HCT116 (cell line): Measurements from ENCODE around the gene CCL24. TPM values are rescaled to one million over a fixed set of nuclear protein-coding genes. Genes with fewer than 3 reads are reported as not detected.
"Not testable (repeated sequence)": the region's sequence is repeated elsewhere in the genome, so short reads cannot be mapped to it uniquely, and the experiment has no call there.

Experiments used
- ATAC-seq: fragments of 200-7000 bp; cut with Tn5 transposase; 2 replicates; pipeline ENCODE4 v1.9.1; 2020; ENCODE audit warnings: mild to moderate bottlenecking, moderate library complexity
- BruUV-seq: library from RNA; stranded (reverse); fragments of 400-500 nt; replicated peaks from 2 replicates; lab custom pipeline; 2021; lab: Mats Ljungman, UMichigan
- CTCF ChIA-PET: fragments of 300-600 bp; sonication (Branson Sonifier 250); formaldehyde crosslinking; loops from one replicate; lab custom pipeline; 2021; ENCODE audit warnings: antibody characterized with exemption; lab: Charles Lee
- POLR2A ChIA-PET: fragments of 300-600, 350-600 bp; sonication (Branson Sonifier 250); formaldehyde crosslinking; loops from one replicate; lab custom pipeline; 2021; ENCODE audit warnings: antibody characterized with exemption; lab: Charles Lee
- RAD21 ChIA-PET, 2 experiments: fragments of 300-600 bp; sonication (Branson Sonifier 250); formaldehyde crosslinking; loops; one replicate each; lab custom pipeline; 2023; ENCODE audit warnings: low total read pairs in 2 of 2; ENCODE audit not compliant: uncharacterized antibody in 2 of 2, unreplicated experiment in 2 of 2, low non-redundant PET in 1 of 2; lab: Charles Lee
- DNase-seq: peaks from one replicate; pipeline ENCODE4 v3.0.0-alpha.2; 2010; ENCODE audit warnings: low read depth, low spot score
- H2AFZ ChIP-seq: fragments of 200-600 bp; shearing (Covaris generic), sonication (generic); 2 replicates; pipeline ENCODE4 v1.6.1; 2017; ENCODE audit warnings: low read depth, mixed run types, mixed read lengths, antibody characterized with exemption, low read length; ENCODE audit not compliant: poor library complexity, severe bottlenecking
- H3K27ac ChIP-seq: 2 replicates; pipeline ENCODE4 v1.5.1; 2012; ENCODE audit warnings: low read depth, low read length
- H3K27me3 ChIP-seq: fragments of 200-600 bp; sonication (generic); 2 replicates; pipeline ENCODE4 v1.6.1; 2016; ENCODE audit warnings: mixed run types, low read length, mixed read lengths; ENCODE audit not compliant: insufficient read depth
- H3K36me3 ChIP-seq, 2 experiments: fragments of 200-500 bp in 1 of 2; fragments of 200-600 bp in 1 of 2; sonication (Bioruptor generic) in 1 of 2; sonication (generic) in 1 of 2; 2 replicates each; pipeline versions ENCODE4 v1.5.1 to v1.6.1; 2014 to 2016; ENCODE audit warnings: low read length in 2 of 2, inconsistent platforms in 1 of 2, mixed read lengths in 1 of 2, mixed run types in 1 of 2; ENCODE audit not compliant: insufficient read depth in 2 of 2, control insufficient read depth in 1 of 2
- H3K4me1 ChIP-seq, 2 experiments: fragments of 200-600 bp in 1 of 2; sonication (generic) in 1 of 2; 2 replicates each; pipeline versions ENCODE4 v1.5.1 to v1.6.1; 2012 to 2017; ENCODE audit warnings: low read length in 2 of 2, inconsistent platforms in 1 of 2, mild to moderate bottlenecking in 1 of 2, mixed read lengths in 1 of 2, mixed run types in 1 of 2, moderate library complexity in 1 of 2; ENCODE audit not compliant: insufficient read depth in 2 of 2, control insufficient read depth in 1 of 2
- H3K4me2 ChIP-seq: fragments of 200-600 bp; sonication (generic); 2 replicates; pipeline ENCODE4 v1.6.1; 2017; ENCODE audit warnings: mixed run types, low read length, mixed read lengths
- H3K4me3 ChIP-seq, 2 experiments: fragments of 200-600 bp in 1 of 2; sonication (generic) in 1 of 2; replicated peaks in 1 of 2; 2 replicates each; pipeline ENCODE4 v1.5.1; 2011 to 2016; ENCODE audit warnings: low read length in 2 of 2, control low read depth in 1 of 2, low read depth in 1 of 2, mild to moderate bottlenecking in 1 of 2, mixed read lengths in 1 of 2, mixed run types in 1 of 2
- H3K79me2 ChIP-seq: fragments of 200-600 bp; sonication (generic); 2 replicates; pipeline ENCODE4 v1.6.1; 2017; ENCODE audit warnings: mild to moderate bottlenecking, mixed run types, low read length, moderate library complexity, mixed read lengths; ENCODE audit not compliant: insufficient read depth
- H3K9ac ChIP-seq: fragments of 200-600 bp; sonication (generic); 2 replicates; pipeline ENCODE4 v1.6.1; 2016; ENCODE audit warnings: low read length, mixed read lengths
- H3K9me2 ChIP-seq: fragments of 200-600 bp; sonication (generic), shearing (Covaris generic); 2 replicates; pipeline ENCODE4 v1.6.1; 2017; ENCODE audit warnings: mixed run types, mild to moderate bottlenecking, moderate library complexity; ENCODE audit not compliant: insufficient read depth
- H3K9me3 ChIP-seq, 2 experiments: fragments of 200-500 bp in 1 of 2; fragments of 200-600 bp in 1 of 2; sonication (Bioruptor generic) in 1 of 2; sonication (generic) in 1 of 2; 2 replicates each; pipeline ENCODE4 v1.6.1; 2014 to 2017; ENCODE audit warnings: low read length in 2 of 2, mixed read lengths in 2 of 2, inconsistent platforms in 1 of 2, low read depth in 1 of 2, mild to moderate bottlenecking in 1 of 2, mixed run types in 1 of 2, moderate library complexity in 1 of 2; ENCODE audit not compliant: control insufficient read depth in 1 of 2, insufficient read depth in 1 of 2
- H4K20me1 ChIP-seq: fragments of 200-600 bp; sonication (generic), shearing (Covaris generic); 2 replicates; pipeline ENCODE4 v1.6.1; 2017; ENCODE audit warnings: mixed run types, mild to moderate bottlenecking, moderate library complexity; ENCODE audit not compliant: insufficient read depth
- CBX3 ChIP-seq: IDR thresholded peaks from 2 replicates; pipeline ENCODE4 v1.6.1; 2012; ENCODE audit warnings: low read depth
- EGR1 ChIP-seq: IDR thresholded peaks from 2 replicates; pipeline ENCODE4 v1.6.1; 2012; ENCODE audit warnings: low read depth
- ELF1 ChIP-seq: IDR thresholded peaks from 2 replicates; pipeline ENCODE4 v1.6.1; 2012; ENCODE audit warnings: low read depth, borderline replicate concordance
- EZH2 ChIP-seq: fragments of 200-600 bp; sonication (generic); IDR thresholded peaks from 2 replicates; pipeline ENCODE4 v1.6.1; 2017; ENCODE audit warnings: antibody characterized with exemption, mixed run types
- EZH2phosphoT487 ChIP-seq: fragments of 200-600 bp; IDR thresholded peaks from 2 replicates; pipeline ENCODE4 v1.6.1; 2018; ENCODE audit warnings: antibody characterized with exemption, borderline replicate concordance
- JUND ChIP-seq: IDR thresholded peaks from 2 replicates; pipeline ENCODE4 v1.6.1; 2012
- POLR2A ChIP-seq: IDR thresholded peaks from 2 replicates; pipeline ENCODE4 v1.7.0; 2011; ENCODE audit warnings: borderline replicate concordance; ENCODE audit not compliant: insufficient read depth, insufficient read length; ENCODE audit errors: extremely low read depth
- SIN3A ChIP-seq: IDR thresholded peaks from 2 replicates; pipeline ENCODE4 v1.6.1; 2012; ENCODE audit warnings: low read depth
- SP1 ChIP-seq: IDR thresholded peaks from 2 replicates; pipeline ENCODE4 v1.6.1; 2012; ENCODE audit warnings: low read depth
- intact Hi-C: fragments of 100-400 bp; cut with micrococcal nuclease; formaldehyde crosslinking; loops from 2 replicates; pipeline ENCODE4 v1.10.0; 2022
- total RNA-seq: library from RNA; stranded (reverse); gene quantifications from one replicate; pipeline ENCODE4 v1.2.1, GENCODE V29; 2021; ENCODE audit not compliant: unreplicated experiment
- TF ChIP-seq, protein P1 (sequence below): IDR thresholded peaks from 2 replicates; pipeline ENCODE4 v1.6.1; 2012
- TF ChIP-seq, protein P2 (sequence below), 3 experiments: fragments of 200-600 bp in 1 of 3; sonication (generic) in 1 of 3; IDR thresholded peaks in 2 of 3; conservative IDR thresholded peaks in 1 of 3; 2 replicates each; pipeline ENCODE4 v1.5.1; 2012 to 2017; ENCODE audit warnings: low read depth in 2 of 3, low read length in 2 of 3, antibody characterized with exemption in 1 of 3, borderline replicate concordance in 1 of 3, control low read depth in 1 of 3, mild to moderate bottlenecking in 1 of 3, mixed read lengths in 1 of 3, mixed run types in 1 of 3, moderate library complexity in 1 of 3; ENCODE audit not compliant: insufficient read depth in 1 of 3
- TF ChIP-seq, protein P3 (sequence below): IDR thresholded peaks from 2 replicates; pipeline ENCODE4 v1.6.1; 2012; ENCODE audit warnings: low read depth

CCL24 gene
- total RNA-seq, 1 experiment from 2014 or later: not detected

DNA sequence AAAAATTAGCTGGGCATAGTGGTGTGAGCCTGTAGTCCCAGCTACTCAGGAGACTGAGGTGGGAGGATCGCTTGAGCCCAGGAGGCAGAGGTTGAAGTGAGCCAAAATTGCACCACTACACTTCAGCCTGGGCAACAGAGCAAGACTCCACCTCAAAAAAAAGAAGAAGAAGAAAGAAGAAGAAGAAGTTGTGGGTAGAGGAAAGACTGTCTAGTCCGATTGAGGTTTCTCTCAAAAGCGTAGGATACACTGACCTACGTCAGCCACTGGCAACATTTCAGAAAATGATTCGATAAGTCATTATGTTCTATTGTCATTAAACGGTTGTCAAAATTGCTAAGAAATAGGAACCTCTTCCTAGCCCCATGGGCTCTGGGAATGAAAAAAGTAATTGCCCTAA lies 42.9 kb upstream of the CCL24 start:
- Histone ChIP-seq H4K20me1 (no peaks in the 10 kb centered on the region), H3K27me3 (no peaks in the 10 kb centered on the region), H3K9me3 (no peaks in the 10 kb centered on the region), H3K4me3 (no peak overlapping the region), H3K27ac (no peak overlapping the region), H3K4me2 (no peak overlapping the region), H3K36me3 (no peaks in the 10 kb centered on the region), H3K4me1 (no peaks in the 10 kb centered on the region), H2AFZ (no peak overlapping the region), H3K79me2 (no peaks in the 10 kb centered on the region), H3K9me2 (no peaks in the 10 kb centered on the region), H3K9ac (no peak overlapping the region)
- ATAC-seq (no peak), DNase-seq (no peak)
- no TSS peak for BruUV-seq
- intact Hi-C loops: no loop called here
- ChIA-PET POLR2A (no interaction called here), CTCF (no interaction called here), RAD21 (no interaction called here)
- TF ChIP-seq EZH2: no peak
- TF ChIP-seq EGR1: no peak
- TF ChIP-seq, protein P1, sequence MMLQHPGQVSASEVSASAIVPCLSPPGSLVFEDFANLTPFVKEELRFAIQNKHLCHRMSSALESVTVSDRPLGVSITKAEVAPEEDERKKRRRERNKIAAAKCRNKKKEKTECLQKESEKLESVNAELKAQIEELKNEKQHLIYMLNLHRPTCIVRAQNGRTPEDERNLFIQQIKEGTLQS: no peak
- TF ChIP-seq, protein P2, sequence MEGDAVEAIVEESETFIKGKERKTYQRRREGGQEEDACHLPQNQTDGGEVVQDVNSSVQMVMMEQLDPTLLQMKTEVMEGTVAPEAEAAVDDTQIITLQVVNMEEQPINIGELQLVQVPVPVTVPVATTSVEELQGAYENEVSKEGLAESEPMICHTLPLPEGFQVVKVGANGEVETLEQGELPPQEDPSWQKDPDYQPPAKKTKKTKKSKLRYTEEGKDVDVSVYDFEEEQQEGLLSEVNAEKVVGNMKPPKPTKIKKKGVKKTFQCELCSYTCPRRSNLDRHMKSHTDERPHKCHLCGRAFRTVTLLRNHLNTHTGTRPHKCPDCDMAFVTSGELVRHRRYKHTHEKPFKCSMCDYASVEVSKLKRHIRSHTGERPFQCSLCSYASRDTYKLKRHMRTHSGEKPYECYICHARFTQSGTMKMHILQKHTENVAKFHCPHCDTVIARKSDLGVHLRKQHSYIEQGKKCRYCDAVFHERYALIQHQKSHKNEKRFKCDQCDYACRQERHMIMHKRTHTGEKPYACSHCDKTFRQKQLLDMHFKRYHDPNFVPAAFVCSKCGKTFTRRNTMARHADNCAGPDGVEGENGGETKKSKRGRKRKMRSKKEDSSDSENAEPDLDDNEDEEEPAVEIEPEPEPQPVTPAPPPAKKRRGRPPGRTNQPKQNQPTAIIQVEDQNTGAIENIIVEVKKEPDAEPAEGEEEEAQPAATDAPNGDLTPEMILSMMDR (IDR thresholded peaks at IDR 0.05 in 2 of 3, conservative IDR thresholded peaks at IDR 0.05 in 1 of 3; ENCODE audit: borderline replicate concordance in 1 of 3, insufficient read depth in 1 of 3, low read depth in 2 of 3, low read length in 2 of 3): no peak
- no peak for TF ChIP-seq ELF1
- TF ChIP-seq JUND: no peak
- TF ChIP-seq CBX3: no peak
- no peak for TF ChIP-seq SIN3A
- TF ChIP-seq POLR2A: no peak
- no peak for TF ChIP-seq EZH2phosphoT487
- TF ChIP-seq, protein P3, sequence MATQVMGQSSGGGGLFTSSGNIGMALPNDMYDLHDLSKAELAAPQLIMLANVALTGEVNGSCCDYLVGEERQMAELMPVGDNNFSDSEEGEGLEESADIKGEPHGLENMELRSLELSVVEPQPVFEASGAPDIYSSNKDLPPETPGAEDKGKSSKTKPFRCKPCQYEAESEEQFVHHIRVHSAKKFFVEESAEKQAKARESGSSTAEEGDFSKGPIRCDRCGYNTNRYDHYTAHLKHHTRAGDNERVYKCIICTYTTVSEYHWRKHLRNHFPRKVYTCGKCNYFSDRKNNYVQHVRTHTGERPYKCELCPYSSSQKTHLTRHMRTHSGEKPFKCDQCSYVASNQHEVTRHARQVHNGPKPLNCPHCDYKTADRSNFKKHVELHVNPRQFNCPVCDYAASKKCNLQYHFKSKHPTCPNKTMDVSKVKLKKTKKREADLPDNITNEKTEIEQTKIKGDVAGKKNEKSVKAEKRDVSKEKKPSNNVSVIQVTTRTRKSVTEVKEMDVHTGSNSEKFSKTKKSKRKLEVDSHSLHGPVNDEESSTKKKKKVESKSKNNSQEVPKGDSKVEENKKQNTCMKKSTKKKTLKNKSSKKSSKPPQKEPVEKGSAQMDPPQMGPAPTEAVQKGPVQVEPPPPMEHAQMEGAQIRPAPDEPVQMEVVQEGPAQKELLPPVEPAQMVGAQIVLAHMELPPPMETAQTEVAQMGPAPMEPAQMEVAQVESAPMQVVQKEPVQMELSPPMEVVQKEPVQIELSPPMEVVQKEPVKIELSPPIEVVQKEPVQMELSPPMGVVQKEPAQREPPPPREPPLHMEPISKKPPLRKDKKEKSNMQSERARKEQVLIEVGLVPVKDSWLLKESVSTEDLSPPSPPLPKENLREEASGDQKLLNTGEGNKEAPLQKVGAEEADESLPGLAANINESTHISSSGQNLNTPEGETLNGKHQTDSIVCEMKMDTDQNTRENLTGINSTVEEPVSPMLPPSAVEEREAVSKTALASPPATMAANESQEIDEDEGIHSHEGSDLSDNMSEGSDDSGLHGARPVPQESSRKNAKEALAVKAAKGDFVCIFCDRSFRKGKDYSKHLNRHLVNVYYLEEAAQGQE: no peak
- TF ChIP-seq SP1: no peak

DNA sequence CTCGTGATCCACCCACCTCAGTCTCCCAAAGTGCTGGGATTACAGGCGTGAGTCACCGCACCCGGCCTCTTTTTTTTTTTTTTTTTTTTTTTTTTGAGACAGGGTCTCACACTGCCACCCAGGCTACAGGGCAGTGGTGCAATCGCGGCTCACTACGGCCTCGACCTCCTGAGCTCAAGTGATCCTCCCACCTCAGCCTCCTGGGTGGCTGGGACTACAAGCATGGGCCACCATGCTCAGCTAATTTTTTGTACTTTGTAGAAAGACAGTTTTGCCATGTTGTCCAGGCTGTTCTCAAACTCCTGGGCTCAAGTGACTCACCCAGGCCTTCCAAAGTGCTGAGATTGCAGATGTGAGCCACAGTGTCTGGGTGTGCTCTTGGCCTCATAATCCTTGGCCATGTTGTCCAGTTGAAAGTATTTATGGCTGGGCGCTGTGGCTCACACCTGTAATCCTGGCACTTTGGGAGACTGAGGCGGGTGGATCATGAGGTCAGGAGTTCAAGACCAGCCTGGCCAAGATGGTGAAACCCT lies 41.3 kb upstream of the CCL24 start:
- H2AFZ ChIP-seq, ATAC-seq, H3K4me3 ChIP-seq, RAD21 ChIA-PET, BruUV-seq, H4K20me1 ChIP-seq, H3K27ac ChIP-seq, H3K36me3 ChIP-seq, H3K9me3 ChIP-seq, H3K4me1 ChIP-seq, POLR2A ChIA-PET, intact Hi-C loops, H3K79me2 ChIP-seq, DNase-seq, H3K9ac ChIP-seq, H3K9me2 ChIP-seq, H3K4me2 ChIP-seq, H3K27me3 ChIP-seq: not testable (repeated sequence)
- CTCF ChIA-PET: interaction anchor here (1.5 kb wide), 1 partner anchor 11 kb away, joined by 6 read pairs; no protein-coding TSS in a partner anchor
